HG03196 (cell line): ENCODE measurements around the gene ZNF727.
"Not testable (repeated sequence)": the region's sequence is repeated elsewhere in the genome, so short reads cannot be mapped to it uniquely, and the experiment has no call there.

Experiments used
- ATAC-seq: cut with Tn5 transposase; IDR thresholded peaks from one replicate; pipeline ENCODE4 v1.9.1; 2021; ENCODE audit not compliant: unreplicated experiment

ZNF727 gene

DNA sequence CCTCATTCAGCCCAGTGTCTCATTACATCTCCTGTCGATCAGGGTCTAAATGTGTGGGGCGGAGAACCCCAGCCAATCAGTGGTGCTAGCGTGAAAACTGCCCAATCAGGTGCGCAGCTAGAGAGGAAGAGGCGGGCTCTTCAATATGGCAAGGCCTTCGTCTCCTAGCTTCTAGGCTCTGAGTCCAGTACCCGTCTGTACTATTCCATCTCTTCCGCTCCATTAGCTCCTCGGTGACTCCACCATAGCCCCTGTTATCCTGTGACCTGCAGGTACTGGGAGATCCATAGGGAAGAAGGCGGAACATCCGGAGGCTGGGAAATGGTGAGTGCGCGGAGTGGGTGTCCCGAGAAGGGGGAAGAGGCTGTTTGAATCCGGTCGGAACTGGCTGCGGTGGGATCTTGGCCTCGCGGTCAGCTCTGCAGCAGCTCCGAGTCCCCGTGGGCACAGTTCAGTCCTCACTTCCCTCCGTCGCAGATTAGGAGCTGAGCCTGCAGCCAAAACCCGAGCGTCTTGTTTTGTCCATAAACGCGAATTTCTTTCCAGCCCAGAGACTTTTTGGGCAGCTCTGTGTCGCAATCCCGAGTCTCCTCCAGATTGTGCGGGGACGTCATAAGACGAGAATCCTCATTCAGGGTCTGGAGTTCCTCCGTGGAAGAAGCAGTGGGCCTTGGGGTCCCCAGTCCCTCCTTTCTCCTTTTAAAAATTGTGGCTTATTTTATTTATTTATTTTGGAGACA lies at the start of gene ZNF727:
TSS of gene ZNF727 (plus strand) at position 134 of the 740 bp plus-strand sequence. CDS start at position 322, 188 bp downstream.
- no peak for ATAC-seq

DNA sequence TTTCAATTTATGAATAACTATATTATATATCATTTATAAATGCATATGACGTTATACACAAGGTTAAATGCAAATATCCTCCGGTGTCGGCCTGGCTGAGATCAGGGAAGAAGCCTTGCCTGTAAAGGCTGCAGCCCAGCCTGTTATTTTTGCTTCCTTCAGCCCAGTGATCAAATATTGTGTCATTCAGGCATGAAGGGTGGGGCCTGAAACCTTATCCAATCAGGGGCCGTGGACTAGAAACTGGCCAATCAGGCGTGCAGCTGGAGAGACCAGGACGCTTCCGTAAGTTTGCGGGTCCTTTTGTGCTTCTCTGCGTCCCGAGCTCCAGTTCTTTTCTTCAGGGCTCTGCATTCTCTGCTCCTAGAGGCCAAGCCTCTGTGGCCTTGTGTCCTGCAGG lies 46.7 kb upstream of the ZNF727 start, which contains the start of gene ZNF722:
TSS of gene ZNF722 (plus strand) at position 301 of the 400 bp plus-strand sequence. CDS start 113 bp downstream, outside the sequence.
- no peak for ATAC-seq

DNA sequence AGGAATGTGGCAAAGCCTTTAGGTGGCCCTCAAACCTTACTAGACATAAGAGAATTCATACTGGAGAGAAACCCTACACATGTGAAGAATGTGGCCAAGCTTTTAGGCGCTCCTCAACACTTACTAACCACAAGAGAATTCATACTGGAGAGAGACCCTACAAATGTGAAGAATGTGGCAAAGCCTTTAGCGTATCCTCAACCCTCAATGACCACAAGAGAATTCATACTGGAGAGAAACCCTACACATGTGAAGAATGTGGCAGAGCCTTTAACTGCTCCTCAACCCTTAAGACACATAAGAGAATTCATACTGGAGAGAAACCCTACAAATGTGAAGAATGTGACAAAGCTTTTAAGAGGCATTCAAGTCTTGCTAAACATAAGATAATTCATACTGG lies 29.7 kb upstream of the ZNF727 start:
- not testable (repeated sequence) for ATAC-seq

DNA sequence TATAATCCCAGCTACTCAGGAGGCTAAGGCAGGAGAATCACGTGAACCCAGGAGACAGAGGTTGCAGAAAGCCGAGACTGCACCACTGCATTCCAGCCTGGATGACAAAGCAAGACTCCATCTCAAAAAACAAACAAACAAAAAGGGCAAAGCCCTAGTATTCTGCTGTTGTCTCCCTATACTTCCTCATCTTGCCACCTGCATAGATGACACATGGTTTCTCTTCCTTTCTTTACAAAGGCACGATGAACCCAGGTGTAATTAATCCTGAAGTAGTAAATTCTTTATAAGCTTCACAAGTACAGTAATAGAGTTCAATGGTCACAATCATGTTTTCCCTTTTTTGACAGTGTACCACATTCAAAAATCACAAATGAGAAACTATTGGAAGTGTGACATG lies 9.8 kb upstream of the ZNF727 start:
- no peak for ATAC-seq

DNA sequence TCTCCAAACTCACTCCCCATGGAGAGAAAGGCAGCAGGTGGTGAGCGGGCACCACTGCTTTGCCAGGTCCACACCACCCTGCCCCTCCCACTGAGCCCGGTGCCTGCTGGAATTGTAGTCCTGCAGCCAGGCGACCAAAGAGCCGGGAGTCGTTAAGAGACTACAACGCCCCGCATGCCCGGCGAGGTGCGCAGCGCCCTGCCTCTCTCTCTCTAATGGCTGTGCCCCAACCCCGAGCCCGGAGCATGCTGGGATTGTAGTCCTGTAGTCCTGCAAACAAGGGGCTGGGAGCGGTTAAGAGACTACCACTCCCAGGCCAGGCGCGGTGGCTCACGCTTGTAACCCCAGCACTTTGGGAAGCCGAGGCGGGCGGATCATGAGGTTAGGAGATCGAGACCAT lies 8.1 kb upstream of the ZNF727 start:
- no peak for ATAC-seq

DNA sequence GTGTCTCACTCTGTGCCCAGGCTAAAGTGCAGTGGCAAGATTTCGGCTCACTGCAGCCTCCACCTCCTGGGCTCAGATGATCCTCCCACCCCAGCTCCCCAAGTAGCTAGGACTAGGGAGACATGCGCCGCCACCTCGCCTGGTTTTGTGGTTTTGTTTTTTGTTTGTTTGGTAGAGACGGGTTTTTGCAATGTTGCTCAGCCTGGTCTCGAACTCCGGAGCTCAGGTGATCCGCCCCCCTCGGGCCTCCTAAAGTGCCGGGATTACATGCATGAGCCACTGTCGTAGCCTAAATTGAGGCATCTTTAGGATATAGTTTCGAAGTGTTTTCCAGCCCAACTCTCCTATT lies 781 bp downstream of the ZNF727 start:
- ATAC-seq: no peak

DNA sequence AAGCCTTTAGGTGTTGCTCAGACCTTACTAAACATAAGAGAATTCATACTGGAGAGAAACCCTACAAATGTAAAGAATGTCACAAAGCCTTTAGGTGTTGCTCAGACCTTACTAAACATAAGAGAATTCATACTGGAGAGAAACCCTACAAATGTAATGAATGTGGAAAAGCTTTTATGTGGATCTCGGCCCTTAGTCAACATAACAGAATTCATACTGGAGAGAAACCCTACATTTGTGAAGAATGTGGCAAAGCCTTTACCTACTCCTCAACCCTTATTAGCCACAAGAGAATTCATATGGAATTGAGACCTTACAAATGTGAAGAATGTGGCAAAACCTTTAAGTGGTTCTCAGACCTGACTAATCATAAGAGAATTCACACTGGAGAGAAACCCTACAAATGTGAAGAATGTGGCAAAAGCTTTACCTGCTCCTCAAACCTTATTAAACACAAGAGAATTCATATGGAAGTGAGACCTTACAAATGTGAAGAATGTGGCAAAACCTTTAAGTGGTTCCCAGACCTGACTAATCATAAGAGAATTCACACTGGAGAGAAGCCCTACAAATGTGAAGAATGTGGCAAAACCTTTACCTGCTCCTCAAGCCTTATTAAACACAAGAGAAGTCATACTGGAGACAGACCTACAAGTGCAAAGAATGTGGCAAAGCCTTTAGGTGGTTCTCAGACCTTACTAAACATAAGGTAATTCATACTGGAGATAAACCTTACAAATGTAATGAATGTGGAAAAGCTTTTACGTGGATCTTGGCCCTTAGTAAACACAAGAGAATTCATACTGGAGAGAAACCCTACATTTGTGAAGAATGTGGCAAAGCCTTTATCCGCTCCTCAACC lies 32.8 kb downstream of the ZNF727 start:
- ATAC-seq: not testable (repeated sequence)

DNA sequence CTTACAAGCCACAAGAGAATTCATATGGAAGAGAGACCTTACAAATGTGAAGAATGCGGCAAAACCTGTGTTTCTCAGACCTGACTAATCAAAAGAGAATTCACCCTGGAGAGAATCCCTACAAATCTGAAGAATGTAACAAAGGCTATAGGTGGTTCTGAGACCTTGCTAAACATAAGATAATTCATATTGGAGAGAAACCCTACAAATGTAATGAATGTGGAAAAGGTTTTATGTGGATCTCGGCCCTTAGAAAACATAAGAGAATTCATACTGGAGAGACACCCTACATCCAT lies 33.4 kb downstream of the ZNF727 start:
- ATAC-seq: no peak

DNA sequence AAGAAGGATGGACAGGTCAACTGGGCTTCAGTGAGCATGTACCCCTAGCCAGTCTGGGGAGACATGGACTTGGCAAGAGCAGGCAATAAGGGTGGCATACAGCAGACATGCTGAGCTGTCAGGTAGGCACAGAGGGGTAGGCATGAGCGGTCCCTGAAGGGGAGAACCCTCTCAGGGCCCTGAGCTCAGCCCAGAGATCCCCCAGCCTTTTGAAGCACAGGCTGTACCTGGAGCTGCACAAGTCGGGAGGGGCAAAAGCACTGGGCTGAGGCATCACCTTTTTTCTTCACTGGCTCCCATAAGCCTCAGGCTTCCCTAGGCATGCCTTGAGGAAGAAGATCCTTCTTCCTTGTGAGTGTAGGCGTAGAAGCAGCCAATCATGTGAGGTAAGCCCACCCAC lies 42.3 kb downstream of the ZNF727 start:
- ATAC-seq: no peak

DNA sequence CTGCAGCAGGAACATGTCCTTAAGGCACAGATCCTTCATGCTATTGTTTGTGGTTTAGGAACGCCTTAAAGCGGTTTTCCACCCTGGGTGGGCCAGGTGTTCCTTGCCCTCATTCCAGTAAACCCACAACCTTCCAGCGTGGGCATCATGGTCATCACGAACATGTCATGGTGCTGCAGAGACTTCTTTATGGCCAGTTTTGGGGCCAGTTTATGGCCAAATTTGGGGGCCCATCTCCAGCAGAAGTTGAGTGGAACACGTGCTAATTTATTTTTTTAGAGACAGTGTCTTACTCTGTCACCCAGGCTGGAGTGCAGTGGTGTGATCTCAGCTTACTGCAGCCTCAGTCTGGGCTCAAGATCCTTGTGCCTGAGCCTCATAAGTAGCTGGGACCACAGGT lies 43.6 kb downstream of the ZNF727 start:
- ATAC-seq: not testable (repeated sequence)
